ENCODE measurements around the gene ARHGAP8.
"Not testable (repeated sequence)": the region's sequence is repeated elsewhere in the genome, so short reads cannot be mapped to it uniquely, and the experiment has no call there.

ARHGAP8 gene

GRCh38 chr22:44739024-44739423, 13.4 kb upstream of the ARHGAP8 start:
- no peak for DNase-seq (ENCODE audit: low read depth in 3 of 3)

- not testable (repeated sequence) for DNase-seq (ENCODE audit: low read depth in 3 of 3)
These were observed 12.7 kb upstream of the ARHGAP8 start for GRCh38 chr22:44739666-44740065.

DNA sequence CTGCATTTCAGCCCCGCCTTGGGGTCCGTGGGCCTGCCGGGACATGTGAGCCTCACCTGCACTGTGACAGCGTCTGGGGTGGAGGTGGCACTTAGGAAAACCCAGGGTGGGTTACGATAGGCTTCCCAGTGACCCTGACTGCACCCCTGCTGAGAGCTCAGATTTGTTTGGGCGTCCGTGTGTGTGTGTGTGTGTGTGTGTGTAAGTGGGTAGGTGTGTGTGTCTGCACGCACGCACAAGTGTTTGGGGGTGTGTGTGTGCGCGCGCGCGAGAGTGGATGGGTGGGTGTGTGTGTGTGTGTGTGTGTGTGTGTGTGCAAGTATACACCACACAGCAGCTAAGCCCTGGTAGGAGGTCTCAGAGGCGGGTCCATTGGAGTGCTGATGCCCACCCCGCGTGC, 12.1 kb upstream of the ARHGAP8 start:
- DNase-seq (ENCODE audit: low read depth in 3 of 3) = no peak

DNA sequence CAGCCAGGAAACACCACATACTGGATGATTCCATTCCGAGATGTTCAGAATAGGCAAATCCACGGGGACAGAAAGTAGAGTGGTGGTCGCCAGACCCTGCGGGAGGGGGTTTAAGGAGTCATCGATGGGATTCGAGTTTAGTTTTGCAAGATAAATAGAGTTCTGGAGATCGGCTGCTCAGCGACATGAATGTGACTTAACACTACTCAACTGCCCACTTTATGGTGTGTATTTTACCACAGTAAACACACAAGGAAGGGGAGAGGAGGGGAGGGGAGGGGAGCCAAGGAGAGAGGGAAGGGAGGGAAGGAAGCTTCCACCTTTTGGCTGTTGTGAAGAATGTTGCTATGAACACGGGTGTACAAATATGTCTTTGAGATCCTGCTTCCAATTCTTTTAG, 10.4 kb upstream of the ARHGAP8 start:
- no peak for DNase-seq (ENCODE audit: low read depth in 3 of 3)

GRCh38 chr22:44743247-44743646, 9.1 kb upstream of the ARHGAP8 start:
- no peak for DNase-seq (ENCODE audit: low read depth in 3 of 3)

GRCh38 chr22:44743804-44744211, 8.6 kb upstream of the ARHGAP8 start:
- DNase-seq (ENCODE audit: low read depth in 3 of 3) = no peak

GRCh38 chr22:44745853-44746789, 6.3 kb upstream of the ARHGAP8 start:
- no peak for DNase-seq (ENCODE audit: low read depth in 3 of 3)

GRCh38 chr22:44747784-44748127, 4.6 kb upstream of the ARHGAP8 start:
- DNase-seq (ENCODE audit: low read depth in 3 of 3) = not testable (repeated sequence)

GRCh38 chr22:44748524-44748923, 3.9 kb upstream of the ARHGAP8 start:
- DNase-seq (ENCODE audit: low read depth in 3 of 3) = no peak

DNA sequence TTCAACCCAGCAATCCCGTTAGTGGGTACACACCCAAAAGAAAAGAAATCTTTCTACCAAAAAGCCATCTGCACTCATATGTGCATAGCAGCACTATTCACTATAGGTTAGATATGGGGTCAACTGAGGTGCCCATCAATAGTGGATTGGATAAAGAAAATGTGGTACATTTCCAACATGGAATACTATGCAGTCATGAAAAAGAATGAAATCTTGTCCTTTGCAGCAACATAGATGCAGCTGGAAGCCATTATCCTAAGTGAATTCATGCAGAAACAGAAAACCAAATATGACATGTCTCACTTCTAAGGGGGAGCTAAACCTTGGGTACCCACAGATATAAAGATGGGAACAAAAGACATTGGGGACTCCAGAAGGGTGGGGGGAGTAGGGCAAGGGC, 1.9 kb upstream of the ARHGAP8 start:
- no peak for DNase-seq (ENCODE audit: low read depth in 3 of 3)

- DNase-seq (ENCODE audit: low read depth in 3 of 3) = no peak
These were observed 1.0 kb downstream of the ARHGAP8 start for GRCh38 chr22:44753189-44754042.

DNA sequence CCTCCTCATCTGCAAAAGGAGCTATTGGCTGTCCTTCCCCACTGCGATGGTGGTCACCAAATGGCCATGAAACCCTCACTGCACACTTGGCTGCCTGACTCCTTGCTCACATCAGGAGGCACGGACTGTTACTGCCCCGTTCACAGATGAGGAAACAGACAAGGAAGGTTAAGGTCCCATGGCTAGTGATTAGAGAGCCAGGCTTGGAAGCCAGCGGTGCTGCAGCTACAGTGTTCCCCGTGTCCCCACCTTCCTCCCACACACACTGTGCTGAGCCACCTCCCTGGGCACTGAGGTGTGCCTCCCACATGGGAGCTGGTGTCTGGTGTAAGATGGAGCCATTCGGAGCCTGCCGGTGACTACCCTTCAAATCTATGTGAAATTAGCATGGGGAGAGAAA, 2.6 kb downstream of the ARHGAP8 start:
- no peak for DNase-seq (ENCODE audit: low read depth in 3 of 3)

DNA sequence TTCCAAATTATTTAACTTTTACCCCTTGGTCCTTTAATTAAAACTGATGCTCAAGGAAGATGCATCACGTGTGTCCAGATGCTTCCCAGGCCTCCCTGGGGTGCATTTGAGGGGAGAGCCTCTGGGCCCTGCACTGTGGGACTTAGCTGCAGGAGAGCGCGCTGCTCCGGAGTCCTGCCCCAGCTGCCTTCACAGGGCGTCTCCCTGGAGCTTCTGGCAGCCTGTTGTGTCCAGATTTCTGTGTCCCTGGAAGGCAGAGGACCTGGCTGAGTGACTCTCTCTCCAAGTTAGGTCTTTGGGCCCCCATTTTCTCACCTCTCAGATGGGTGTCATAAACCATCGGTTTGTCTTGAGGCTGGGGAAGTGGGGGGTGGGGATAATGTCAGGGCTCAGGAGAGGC, 3.0 kb downstream of the ARHGAP8 start:
- no peak for DNase-seq (ENCODE audit: low read depth in 3 of 3)

GRCh38 chr22:44755956-44756361, 3.6 kb downstream of the ARHGAP8 start:
- no peak for DNase-seq (ENCODE audit: low read depth in 3 of 3)

DNA sequence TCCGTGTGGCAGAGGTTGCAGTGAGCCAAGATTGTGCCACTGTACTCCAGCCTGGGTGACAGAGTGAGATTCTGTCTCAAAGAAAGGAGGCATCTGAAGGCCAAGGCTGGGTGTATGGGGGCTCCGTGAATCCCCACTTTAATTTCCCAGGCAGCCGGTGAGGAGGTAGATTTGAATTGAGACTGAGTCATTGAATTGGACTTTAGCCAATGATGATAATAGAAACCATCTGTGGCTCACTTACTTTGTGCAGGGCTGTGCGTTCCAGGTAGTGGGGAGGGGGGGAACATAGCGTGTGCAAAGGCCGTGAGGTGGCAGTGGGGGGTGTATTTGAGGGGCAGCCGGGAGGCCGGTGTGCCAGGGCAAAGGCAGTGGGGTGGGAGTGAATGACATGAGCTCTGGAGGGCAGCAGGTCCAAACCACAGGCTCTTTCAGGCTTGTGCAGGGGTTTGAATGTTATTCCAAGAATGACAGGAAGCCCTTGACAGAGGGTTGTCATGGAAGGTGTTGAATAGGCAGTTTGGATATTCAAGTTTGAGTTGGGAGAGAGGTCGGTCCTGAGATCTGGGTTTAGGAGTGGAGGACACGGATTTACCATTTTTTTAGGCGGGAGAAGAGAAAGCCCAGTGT, 6.1 kb downstream of the ARHGAP8 start:
- DNase-seq (ENCODE audit: low read depth in 3 of 3) = no peak

GRCh38 chr22:44759001-44759400, 6.6 kb downstream of the ARHGAP8 start:
- DNase-seq (ENCODE audit: low read depth in 3 of 3) = no peak

GRCh38 chr22:44759430-44760310, 7.3 kb downstream of the ARHGAP8 start:
- no peak for DNase-seq (ENCODE audit: low read depth in 3 of 3)

GRCh38 chr22:44760476-44760875, 8.1 kb downstream of the ARHGAP8 start:
- DNase-seq (ENCODE audit: low read depth in 3 of 3) = no peak

- no peak for DNase-seq (ENCODE audit: low read depth in 3 of 3)
These were observed 8.7 kb downstream of the ARHGAP8 start for GRCh38 chr22:44761025-44761424.

- DNase-seq (ENCODE audit: low read depth in 3 of 3) = no peak
These were observed 12.0 kb downstream of the ARHGAP8 start for GRCh38 chr22:44764373-44764772.

DNA sequence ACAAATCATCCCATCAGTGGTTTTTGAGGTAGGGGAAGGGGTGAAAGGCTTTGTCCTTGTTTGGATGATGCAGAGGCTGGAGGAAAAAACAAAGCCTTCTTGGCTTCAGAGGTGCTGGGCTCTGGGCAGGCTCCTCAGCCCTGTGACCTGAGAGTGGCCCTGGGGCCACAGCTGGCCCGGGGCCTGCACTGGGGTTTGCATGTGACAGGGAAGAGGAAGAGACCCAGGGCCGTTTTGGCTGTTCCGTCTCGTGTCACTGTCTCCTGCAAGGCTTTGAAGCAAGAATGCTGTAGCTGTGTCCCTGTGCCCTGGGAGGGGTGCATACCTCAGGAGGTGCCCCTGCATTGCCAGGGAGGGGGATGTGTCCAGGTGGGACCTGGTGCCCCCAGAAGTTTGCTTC, 12.6 kb downstream of the ARHGAP8 start:
- DNase-seq (ENCODE audit: low read depth in 3 of 3) = no peak
